Measurements from ENCODE around the gene EBI3. TPM values are rescaled to one million over a fixed set of nuclear protein-coding genes. Genes with fewer than 3 reads are reported as not detected.
"Not testable (repeated sequence)": the region's sequence is repeated elsewhere in the genome, so short reads cannot be mapped to it uniquely, and the experiment has no call there.

EBI3 gene
- total and polyA plus RNA-seq, 2 donors (not counting 1 experiment from before 2014, with no cell fraction given), result 11.9 to 15.6 TPM

DNA sequence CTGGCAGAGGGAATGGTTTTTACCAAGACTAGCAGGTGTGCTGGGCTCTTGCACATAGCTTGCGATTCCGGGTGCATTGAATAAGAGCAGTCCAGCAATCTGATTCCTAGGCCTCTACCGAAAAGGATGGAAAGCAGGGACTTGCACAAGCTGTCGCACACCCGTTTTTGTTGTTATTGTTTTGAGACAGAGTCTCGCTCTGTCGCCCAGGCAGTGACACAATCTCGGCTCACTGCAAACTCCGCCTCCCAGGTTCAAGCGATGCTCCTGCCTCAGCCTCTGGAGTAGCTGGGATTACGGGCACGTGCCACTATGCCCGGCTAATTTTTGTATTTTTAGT, 5.5 kb downstream of the EBI3 start:
- no peak for ATAC-seq (ENCODE audit: low read depth)
- Histone ChIP-seq H3K27ac (ENCODE audit: low read length in 2 of 2) (no peak overlapping the region), H3K79me2 (ENCODE audit: control insufficient read depth, insufficient read depth, low read length) (no peaks in the 10 kb centered on the region), H2AFZ (ENCODE audit: insufficient read depth, low read depth, low read length, poor library complexity, severe bottlenecking) (no peak overlapping the region), H3K27me3 (replicated peaks in 1 of 4; ENCODE audit: control extremely low read depth in 1 of 4, control insufficient read depth in 3 of 4, insufficient read depth in 4 of 4, low read length in 3 of 4) (no peaks in the 10 kb centered on the region), H3K9me3 (ENCODE audit: control extremely low read depth in 1 of 3, control insufficient read depth in 2 of 3, insufficient read depth in 1 of 3, low read length in 2 of 3) (no peaks in the 10 kb centered on the region), H3K4me2 (replicated peaks; ENCODE audit: low read depth, low read length, poor library complexity, severe bottlenecking) (no peak overlapping the region), H4K20me1 (ENCODE audit: control insufficient read depth, insufficient read depth, low read length, poor library complexity, severe bottlenecking) (no peaks in the 10 kb centered on the region), H3K4me3 (ENCODE audit: control extremely low read depth in 1 of 5, extremely low read depth in 1 of 5, insufficient read depth in 1 of 5, low read depth in 2 of 5, low read length in 4 of 5) (no peak overlapping the region), H3K36me3 (replicated peaks in 1 of 2; ENCODE audit: control extremely low read depth in 1 of 2, control insufficient read depth in 1 of 2, extremely low read depth in 1 of 2, insufficient read depth in 2 of 2, low read length in 1 of 2) (no peaks in the 10 kb centered on the region), H3K4me1 (ENCODE audit: control insufficient read depth in 2 of 2, insufficient read depth in 2 of 2, low read length in 2 of 2) (peaks cover 4 to 10% of the 10 kb centered on the region in 2 donors), H3K9ac (ENCODE audit: low read length) (no peak overlapping the region)
- WGBS (ENCODE audit: insufficient coverage), result 93% methylated on average over 10 of the region's 13 CpGs
- ChIA-PET POLR2A (no interaction called here), CTCF (interaction anchor here (1.6 to 1.7 kb wide), 2 partner anchors 290 to 413 kb away, joined by 5 read pairs; no protein-coding TSS in a partner anchor)
- Mint-ChIP-seq H3K9me3 (ENCODE audit: insufficient read depth) (no peaks in the 10 kb centered on the region), H3K27ac (no peak overlapping the region), H3K4me3 (no peak overlapping the region), H3K27me3 (no peaks in the 10 kb centered on the region), H3K4me1 (peaks cover 5% of the 10 kb centered on the region)
- TF ChIP-seq, protein P1, sequence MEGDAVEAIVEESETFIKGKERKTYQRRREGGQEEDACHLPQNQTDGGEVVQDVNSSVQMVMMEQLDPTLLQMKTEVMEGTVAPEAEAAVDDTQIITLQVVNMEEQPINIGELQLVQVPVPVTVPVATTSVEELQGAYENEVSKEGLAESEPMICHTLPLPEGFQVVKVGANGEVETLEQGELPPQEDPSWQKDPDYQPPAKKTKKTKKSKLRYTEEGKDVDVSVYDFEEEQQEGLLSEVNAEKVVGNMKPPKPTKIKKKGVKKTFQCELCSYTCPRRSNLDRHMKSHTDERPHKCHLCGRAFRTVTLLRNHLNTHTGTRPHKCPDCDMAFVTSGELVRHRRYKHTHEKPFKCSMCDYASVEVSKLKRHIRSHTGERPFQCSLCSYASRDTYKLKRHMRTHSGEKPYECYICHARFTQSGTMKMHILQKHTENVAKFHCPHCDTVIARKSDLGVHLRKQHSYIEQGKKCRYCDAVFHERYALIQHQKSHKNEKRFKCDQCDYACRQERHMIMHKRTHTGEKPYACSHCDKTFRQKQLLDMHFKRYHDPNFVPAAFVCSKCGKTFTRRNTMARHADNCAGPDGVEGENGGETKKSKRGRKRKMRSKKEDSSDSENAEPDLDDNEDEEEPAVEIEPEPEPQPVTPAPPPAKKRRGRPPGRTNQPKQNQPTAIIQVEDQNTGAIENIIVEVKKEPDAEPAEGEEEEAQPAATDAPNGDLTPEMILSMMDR (IDR thresholded peaks at IDR 0.05), result no peak
- DNase-seq, result no peak
- intact Hi-C loops (cut with micrococcal nuclease), result no loop called here

- CTCF ChIA-PET; ATAC-seq (ENCODE audit: low read depth); H2AFZ ChIP-seq (ENCODE audit: insufficient read depth, low read depth, low read length, poor library complexity, severe bottlenecking); H3K27ac Mint-ChIP-seq; H3K9me3 Mint-ChIP-seq (ENCODE audit: insufficient read depth); H3K27me3 Mint-ChIP-seq; DNase-seq; H3K9ac ChIP-seq (ENCODE audit: low read length); H3K27me3 ChIP-seq (replicated peaks in 1 of 4; ENCODE audit: control extremely low read depth in 1 of 4, control insufficient read depth in 3 of 4, insufficient read depth in 4 of 4, low read length in 3 of 4); H3K4me3 Mint-ChIP-seq; POLR2A ChIA-PET; H3K36me3 ChIP-seq (replicated peaks in 1 of 2; ENCODE audit: control extremely low read depth in 1 of 2, control insufficient read depth in 1 of 2, extremely low read depth in 1 of 2, insufficient read depth in 2 of 2, low read length in 1 of 2); H3K79me2 ChIP-seq (ENCODE audit: control insufficient read depth, insufficient read depth, low read length); H3K4me3 ChIP-seq (ENCODE audit: control extremely low read depth in 1 of 5, extremely low read depth in 1 of 5, insufficient read depth in 1 of 5, low read depth in 2 of 5, low read length in 4 of 5); H3K27ac ChIP-seq (ENCODE audit: low read length in 2 of 2); intact Hi-C loops (cut with micrococcal nuclease); H3K4me1 ChIP-seq (ENCODE audit: control insufficient read depth in 2 of 2, insufficient read depth in 2 of 2, low read length in 2 of 2); H3K4me1 Mint-ChIP-seq; H4K20me1 ChIP-seq (ENCODE audit: control insufficient read depth, insufficient read depth, low read length, poor library complexity, severe bottlenecking); H3K4me2 ChIP-seq (replicated peaks; ENCODE audit: low read depth, low read length, poor library complexity, severe bottlenecking): not testable (repeated sequence)
- WGBS (ENCODE audit: insufficient coverage), result 86% methylated on average over 13 of the region's 16 CpGs
- peaks cover 0 to 11% (median 6%) of the 10 kb centered on the region in 3 donors for H3K9me3 ChIP-seq (ENCODE audit: control extremely low read depth in 1 of 3, control insufficient read depth in 2 of 3, insufficient read depth in 1 of 3, low read length in 2 of 3)
Observed at GRCh38 chr19:4237510-4237909, 8.2 kb downstream of the EBI3 start.
